ENCODE measurements around the gene RCC1. TPM values are rescaled to one million over a fixed set of nuclear protein-coding genes. Genes with fewer than 3 reads are reported as not detected.
"Not testable (repeated sequence)": the region's sequence is repeated elsewhere in the genome, so short reads cannot be mapped to it uniquely, and the experiment has no call there.

RCC1 gene
- polyA plus RNA-seq, 1 donor = 46.2 TPM

- no peak for DNase-seq
- peaks cover 6% of the 10 kb centered on the region for H3K4me1 ChIP-seq (ENCODE audit: control insufficient read depth, insufficient read depth, low read length)
- peak overlapping the region; percentile 94 for H3K27ac ChIP-seq (ENCODE audit: low read length)
- no peaks in the 10 kb centered on the region for H3K27me3 ChIP-seq (ENCODE audit: control insufficient read depth, insufficient read depth, low read length)
- WGBS (ENCODE audit: insufficient coverage, low lambda C conversion rate) = no CpG with 5 or more reads among the region's 10 CpGs
- peaks cover 27% of the 10 kb centered on the region for H3K36me3 ChIP-seq (ENCODE audit: control insufficient read depth, insufficient read depth, low read length)
- H3K9me3 ChIP-seq (ENCODE audit: control insufficient read depth, low read depth, low read length) = no peaks in the 10 kb centered on the region
- H3K4me3 ChIP-seq (ENCODE audit: low read length) = peak overlapping the region; percentile 93
Observed at GRCh38 chr1:28582248-28582615, 76.4 kb downstream of the RCC1 start.

DNA sequence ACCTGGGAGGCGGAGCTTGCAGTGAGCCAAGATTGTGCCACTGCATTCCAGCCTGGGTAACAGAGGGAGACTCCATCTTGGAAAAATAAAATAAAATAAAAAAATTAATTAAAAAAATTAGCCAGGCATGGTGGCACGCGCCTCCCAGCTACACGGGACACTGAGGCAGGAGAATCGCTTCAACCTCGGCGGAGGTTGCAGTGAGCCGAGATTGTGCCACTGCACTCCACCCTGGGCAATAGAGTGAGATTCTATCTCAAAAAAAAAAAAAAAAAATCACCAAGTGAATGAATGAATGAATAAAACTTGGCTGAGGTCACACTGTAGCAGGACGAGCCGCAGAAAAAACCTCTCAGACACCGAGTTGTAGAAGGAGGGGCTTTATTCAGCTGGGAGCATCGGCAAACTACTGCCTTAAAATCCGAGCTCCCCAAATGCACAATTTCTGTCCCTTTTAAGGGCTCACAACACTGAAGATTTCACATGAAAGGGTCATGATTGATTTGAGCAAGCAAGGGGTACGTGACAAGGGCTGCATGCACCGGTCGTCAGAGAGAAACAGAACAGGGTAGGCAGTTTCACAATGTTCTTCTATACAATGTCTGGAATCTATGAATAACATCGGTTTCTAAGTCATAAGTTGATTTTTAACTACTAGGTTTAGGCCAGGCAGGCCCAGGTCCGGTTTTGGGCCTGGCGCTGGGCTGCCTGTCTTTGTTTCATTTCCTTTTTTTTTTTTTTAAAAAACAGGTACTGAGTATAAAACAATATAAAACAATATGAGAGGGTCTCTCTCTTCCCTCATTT, 80.9 kb downstream of the RCC1 start:
- not testable (repeated sequence) for DNase-seq; H3K4me3 ChIP-seq (ENCODE audit: low read length); H3K36me3 ChIP-seq (ENCODE audit: control insufficient read depth, insufficient read depth, low read length); H3K27me3 ChIP-seq (ENCODE audit: control insufficient read depth, insufficient read depth, low read length); H3K9me3 ChIP-seq (ENCODE audit: control insufficient read depth, low read depth, low read length); H3K27ac ChIP-seq (ENCODE audit: low read length)
- WGBS (ENCODE audit: insufficient coverage, low lambda C conversion rate) = 96% methylated on average over 7 of the region's 19 CpGs
- H3K4me1 ChIP-seq (ENCODE audit: control insufficient read depth, insufficient read depth, low read length) = peaks cover 18% of the 10 kb centered on the region

Other genes with a start within 250 kb of the RCC1 start
- gene SESN2, start 246.5 kb upstream of the RCC1 start, polyA plus RNA-seq = 30.4 TPM
- gene MED18, start 177.0 kb upstream of the RCC1 start, polyA plus RNA-seq = 24.5 TPM
- gene PHACTR4, start 136.3 kb upstream of the RCC1 start, polyA plus RNA-seq = 38.0 TPM
- gene TRNAU1AP, start 47.0 kb downstream of the RCC1 start, polyA plus RNA-seq = 20.3 TPM
- 37.1 TPM for gene RAB42, start 86.2 kb downstream of the RCC1 start, polyA plus RNA-seq
- 27.5 TPM for gene TAF12, start 137.0 kb downstream of the RCC1 start, polyA plus RNA-seq
- not detected for gene RNU11, start 142.6 kb downstream of the RCC1 start, polyA plus RNA-seq
- 11.6 TPM for gene GMEB1, start 162.7 kb downstream of the RCC1 start, polyA plus RNA-seq
- gene YTHDF2, start 230.9 kb downstream of the RCC1 start, polyA plus RNA-seq = 59.4 TPM